GM12892 (cell line): ENCODE measurements around the gene MIER2.

Experiments used
- POLR2A ChIP-seq: IDR thresholded peaks from 2 replicates; pipeline ENCODE4 v1.6.1; 2011; ENCODE audit warnings: low read depth, low read length, control low read depth
- POLR2AphosphoS5 ChIP-seq: IDR thresholded peaks from 2 replicates; pipeline ENCODE4 v1.6.1; 2011; ENCODE audit warnings: low read depth, low read length, control low read depth
- TAF1 ChIP-seq: IDR thresholded peaks from 2 replicates; pipeline ENCODE4 v1.6.1; 2011; ENCODE audit warnings: low read depth, mild to moderate bottlenecking, control low read depth, low read length, borderline replicate concordance

- no peak for TF ChIP-seq POLR2A
- no peak for TF ChIP-seq TAF1
- TF ChIP-seq POLR2AphosphoS5: no peak
Measured at GRCh38 chr19:281992-282391, 62.6 kb downstream of the MIER2 start.
